HepG2 (cell line): Measurements from ENCODE around the gene SLC25A20. TPM values are rescaled to one million over a fixed set of nuclear protein-coding genes. Genes with fewer than 3 reads are reported as not detected.

ENCODE experiments used
- IRF9 ChIP-seq: sonication (generic); formaldehyde crosslinking; IDR thresholded peaks from 2 replicates; pipeline ENCODE4 v1.8.0; 2022; ENCODE audit warnings: missing genetic modification reagents, mild to moderate bottlenecking, borderline replicate concordance
- MED8 ChIP-seq: sonication (generic); formaldehyde crosslinking; IDR thresholded peaks from 2 replicates; pipeline ENCODE4 v1.8.1; 2023; ENCODE audit warnings: mild to moderate bottlenecking, missing genetic modification reagents; ENCODE audit not compliant: insufficient replicate concordance
- NFRKB ChIP-seq: fragments of 450-650 bp; IDR thresholded peaks from 2 replicates; pipeline ENCODE4 v1.6.1; 2017
- RXRA ChIP-seq: sonication (generic); formaldehyde crosslinking; IDR thresholded peaks from 2 replicates; pipeline ENCODE4 v1.5.1; 2020; ENCODE audit warnings: missing genetic modification reagents
- SALL1 ChIP-seq: sonication (generic); formaldehyde crosslinking; IDR thresholded peaks from 2 replicates; pipeline ENCODE4 v1.8.0; 2022; ENCODE audit warnings: mild to moderate bottlenecking, missing genetic modification reagents
- SKI ChIP-seq: fragments of 450-650 bp; IDR thresholded peaks from one replicate; pipeline ENCODE4 v1.6.1; 2018; ENCODE audit warnings: mild to moderate bottlenecking; ENCODE audit not compliant: partially characterized antibody
- TAF15 ChIP-seq: fragments of 200-400 bp; formaldehyde crosslinking; IDR thresholded peaks from one replicate; pipeline ENCODE4 v1.6.1; 2018; ENCODE audit warnings: mild to moderate bottlenecking, low read depth, low read length; ENCODE audit not compliant: poor library complexity, severe bottlenecking
- TBX3 ChIP-seq: fragments of 450-650 bp; IDR thresholded peaks from 2 replicates; pipeline ENCODE4 v1.6.1; 2017; ENCODE audit warnings: antibody characterized with exemption, mild to moderate bottlenecking, inconsistent platforms, borderline replicate concordance
- YEATS2 ChIP-seq: sonication (generic); formaldehyde crosslinking; IDR thresholded peaks from 2 replicates; pipeline ENCODE4 v1.4.0; 2020; ENCODE audit warnings: missing genetic modification reagents, borderline replicate concordance
- ZBTB39 ChIP-seq: sonication (generic); formaldehyde crosslinking; IDR thresholded peaks from 2 replicates; pipeline ENCODE4 v1.5.0; 2020; ENCODE audit warnings: missing genetic modification reagents
- ZMYM3 ChIP-seq: sonication (generic); formaldehyde crosslinking; IDR thresholded peaks from 2 replicates; pipeline ENCODE4 v1.5.1; 2020; ENCODE audit warnings: mild to moderate bottlenecking, missing genetic modification reagents
- polyA plus RNA-seq, 8 experiments: library from polyadenylated mRNA; depleted of rRNA in 3 of 8; stranded (reverse) in 7 of 8; unstranded in 1 of 8; fragments of >200 nt; fragmentation: Illumina TruSeq in 4 of 8; extraction: Trizol in 4 of 8; gene quantifications; 2 replicates each; pipeline versions ENCODE4 v1.2.1 to v1.2.3, GENCODE V29; 2011 to 2016; ENCODE audit warnings: low read depth in 4 of 8, missing spikeins in 1 of 8, mixed read lengths in 1 of 8; ENCODE audit not compliant: insufficient read depth in 1 of 8
- total RNA-seq, 5 experiments: library from RNA; depleted of rRNA; stranded (reverse); fragments of >200 nt; fragmentation: Illumina TruSeq; extraction: Trizol; gene quantifications; 2 replicates each; pipeline ENCODE4 v1.2.3, GENCODE V29; 2016; ENCODE audit warnings: low read depth in 1 of 5
- TF ChIP-seq, protein P1 (sequence below): sonication (generic); formaldehyde crosslinking; IDR thresholded peaks from 2 replicates; pipeline ENCODE4 v1.4.0; 2020; ENCODE audit warnings: missing genetic modification reagents
- TF ChIP-seq, protein P2 (sequence below): sonication (generic); formaldehyde crosslinking; conservative IDR thresholded peaks from 2 replicates; pipeline ENCODE4 v1.8.1; 2023; ENCODE audit warnings: missing genetic modification reagents
- TF ChIP-seq, protein P3 (sequence below): sonication (generic); formaldehyde crosslinking; IDR thresholded peaks from 2 replicates; pipeline ENCODE4 v1.8.1; 2022; ENCODE audit warnings: low read depth, mild to moderate bottlenecking, missing genetic modification reagents

The SLC25A20 gene
- total and polyA plus RNA-seq, 2 of the 13 experiments (the other 11 are each of a cell fraction or from before 2014, with no cell fraction given) = 21.1 to 26.6 TPM

GRCh38 chr3:48898383-48899234, at the start of gene SLC25A20 (continued):
- peak; percentile 73 for TF ChIP-seq SALL1
- peak; percentile 71; the same call in 1 of the 2 replicates for TF ChIP-seq YEATS2
- TF ChIP-seq RXRA (CRISPR knock-in tag) = peak; percentile 100
- TF ChIP-seq, protein P1, sequence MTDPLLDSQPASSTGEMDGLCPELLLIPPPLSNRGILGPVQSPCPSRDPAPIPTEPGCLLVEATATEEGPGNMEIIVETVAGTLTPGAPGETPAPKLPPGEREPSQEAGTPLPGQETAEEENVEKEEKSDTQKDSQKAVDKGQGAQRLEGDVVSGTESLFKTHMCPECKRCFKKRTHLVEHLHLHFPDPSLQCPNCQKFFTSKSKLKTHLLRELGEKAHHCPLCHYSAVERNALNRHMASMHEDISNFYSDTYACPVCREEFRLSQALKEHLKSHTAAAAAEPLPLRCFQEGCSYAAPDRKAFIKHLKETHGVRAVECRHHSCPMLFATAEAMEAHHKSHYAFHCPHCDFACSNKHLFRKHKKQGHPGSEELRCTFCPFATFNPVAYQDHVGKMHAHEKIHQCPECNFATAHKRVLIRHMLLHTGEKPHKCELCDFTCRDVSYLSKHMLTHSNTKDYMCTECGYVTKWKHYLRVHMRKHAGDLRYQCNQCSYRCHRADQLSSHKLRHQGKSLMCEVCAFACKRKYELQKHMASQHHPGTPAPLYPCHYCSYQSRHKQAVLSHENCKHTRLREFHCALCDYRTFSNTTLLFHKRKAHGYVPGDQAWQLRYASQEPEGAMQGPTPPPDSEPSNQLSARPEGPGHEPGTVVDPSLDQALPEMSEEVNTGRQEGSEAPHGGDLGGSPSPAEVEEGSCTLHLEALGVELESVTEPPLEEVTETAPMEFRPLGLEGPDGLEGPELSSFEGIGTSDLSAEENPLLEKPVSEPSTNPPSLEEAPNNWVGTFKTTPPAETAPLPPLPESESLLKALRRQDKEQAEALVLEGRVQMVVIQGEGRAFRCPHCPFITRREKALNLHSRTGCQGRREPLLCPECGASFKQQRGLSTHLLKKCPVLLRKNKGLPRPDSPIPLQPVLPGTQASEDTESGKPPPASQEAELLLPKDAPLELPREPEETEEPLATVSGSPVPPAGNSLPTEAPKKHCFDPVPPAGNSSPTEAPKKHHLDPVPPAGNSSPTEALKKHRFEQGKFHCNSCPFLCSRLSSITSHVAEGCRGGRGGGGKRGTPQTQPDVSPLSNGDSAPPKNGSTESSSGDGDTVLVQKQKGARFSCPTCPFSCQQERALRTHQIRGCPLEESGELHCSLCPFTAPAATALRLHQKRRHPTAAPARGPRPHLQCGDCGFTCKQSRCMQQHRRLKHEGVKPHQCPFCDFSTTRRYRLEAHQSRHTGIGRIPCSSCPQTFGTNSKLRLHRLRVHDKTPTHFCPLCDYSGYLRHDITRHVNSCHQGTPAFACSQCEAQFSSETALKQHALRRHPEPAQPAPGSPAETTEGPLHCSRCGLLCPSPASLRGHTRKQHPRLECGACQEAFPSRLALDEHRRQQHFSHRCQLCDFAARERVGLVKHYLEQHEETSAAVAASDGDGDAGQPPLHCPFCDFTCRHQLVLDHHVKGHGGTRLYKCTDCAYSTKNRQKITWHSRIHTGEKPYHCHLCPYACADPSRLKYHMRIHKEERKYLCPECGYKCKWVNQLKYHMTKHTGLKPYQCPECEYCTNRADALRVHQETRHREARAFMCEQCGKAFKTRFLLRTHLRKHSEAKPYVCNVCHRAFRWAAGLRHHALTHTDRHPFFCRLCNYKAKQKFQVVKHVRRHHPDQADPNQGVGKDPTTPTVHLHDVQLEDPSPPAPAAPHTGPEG (CRISPR knock-in tag) = 0 out of 2 replicates have a peak, but pooled peaks have one; percentile 54
- peak; percentile 92 for TF ChIP-seq TAF15
- TF ChIP-seq ZMYM3 (CRISPR knock-in tag) = peak; percentile 100
- TF ChIP-seq, protein P2, sequence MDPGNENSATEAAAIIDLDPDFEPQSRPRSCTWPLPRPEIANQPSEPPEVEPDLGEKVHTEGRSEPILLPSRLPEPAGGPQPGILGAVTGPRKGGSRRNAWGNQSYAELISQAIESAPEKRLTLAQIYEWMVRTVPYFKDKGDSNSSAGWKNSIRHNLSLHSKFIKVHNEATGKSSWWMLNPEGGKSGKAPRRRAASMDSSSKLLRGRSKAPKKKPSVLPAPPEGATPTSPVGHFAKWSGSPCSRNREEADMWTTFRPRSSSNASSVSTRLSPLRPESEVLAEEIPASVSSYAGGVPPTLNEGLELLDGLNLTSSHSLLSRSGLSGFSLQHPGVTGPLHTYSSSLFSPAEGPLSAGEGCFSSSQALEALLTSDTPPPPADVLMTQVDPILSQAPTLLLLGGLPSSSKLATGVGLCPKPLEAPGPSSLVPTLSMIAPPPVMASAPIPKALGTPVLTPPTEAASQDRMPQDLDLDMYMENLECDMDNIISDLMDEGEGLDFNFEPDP = 0 out of 2 replicates have a peak, but pooled peaks have one; percentile 83
- 0 out of 2 replicates have a peak, but pooled peaks have one; percentile 54 for TF ChIP-seq ZBTB39 (CRISPR knock-in tag)
- peak; percentile 71 for TF ChIP-seq SKI
- TF ChIP-seq, protein P3, sequence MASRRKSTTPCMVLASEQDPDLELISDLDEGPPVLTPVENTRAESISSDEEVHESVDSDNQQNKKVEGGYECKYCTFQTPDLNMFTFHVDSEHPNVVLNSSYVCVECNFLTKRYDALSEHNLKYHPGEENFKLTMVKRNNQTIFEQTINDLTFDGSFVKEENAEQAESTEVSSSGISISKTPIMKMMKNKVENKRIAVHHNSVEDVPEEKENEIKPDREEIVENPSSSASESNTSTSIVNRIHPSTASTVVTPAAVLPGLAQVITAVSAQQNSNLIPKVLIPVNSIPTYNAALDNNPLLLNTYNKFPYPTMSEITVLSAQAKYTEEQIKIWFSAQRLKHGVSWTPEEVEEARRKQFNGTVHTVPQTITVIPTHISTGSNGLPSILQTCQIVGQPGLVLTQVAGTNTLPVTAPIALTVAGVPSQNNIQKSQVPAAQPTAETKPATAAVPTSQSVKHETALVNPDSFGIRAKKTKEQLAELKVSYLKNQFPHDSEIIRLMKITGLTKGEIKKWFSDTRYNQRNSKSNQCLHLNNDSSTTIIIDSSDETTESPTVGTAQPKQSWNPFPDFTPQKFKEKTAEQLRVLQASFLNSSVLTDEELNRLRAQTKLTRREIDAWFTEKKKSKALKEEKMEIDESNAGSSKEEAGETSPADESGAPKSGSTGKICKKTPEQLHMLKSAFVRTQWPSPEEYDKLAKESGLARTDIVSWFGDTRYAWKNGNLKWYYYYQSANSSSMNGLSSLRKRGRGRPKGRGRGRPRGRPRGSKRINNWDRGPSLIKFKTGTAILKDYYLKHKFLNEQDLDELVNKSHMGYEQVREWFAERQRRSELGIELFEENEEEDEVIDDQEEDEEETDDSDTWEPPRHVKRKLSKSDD (CRISPR knock-in tag) = no peak; the same call in 1 of the 2 replicates
- TF ChIP-seq NFRKB = no peak
- no peak for TF ChIP-seq TBX3
- peak; percentile 93 for TF ChIP-seq IRF9 (CRISPR knock-in tag)
- TF ChIP-seq MED8 (CRISPR knock-in tag) = peak; percentile 65
